Measurements from ENCODE around the gene SPTBN5. TPM values are rescaled to one million over a fixed set of nuclear protein-coding genes. Genes with fewer than 3 reads are reported as not detected.

Gene SPTBN5
- total RNA-seq, 6 experiments from 2014 or later, result 0.16 to 0.34 (median 0.24) TPM

- no peak overlapping the region for H3K4me3 Mint-ChIP-seq
- no peaks in the 10 kb centered on the region for H3K9me3 Mint-ChIP-seq
- H3K27ac Mint-ChIP-seq, result no peak overlapping the region
- TF ChIP-seq CTCF (IDR thresholded peaks at IDR 0.05), result no peak
- no peak for DNase-seq
- peaks cover 1% of the 10 kb centered on the region for H3K27me3 Mint-ChIP-seq (ENCODE audit: insufficient read depth)
- H3K36me3 Mint-ChIP-seq (ENCODE audit: low read depth), result no peaks in the 10 kb centered on the region
- H3K4me1 Mint-ChIP-seq (ENCODE audit: low read depth), result no peaks in the 10 kb centered on the region
Observed at GRCh38 chr15:41886741-41887140, 7.1 kb downstream of the SPTBN5 start.

- TF ChIP-seq CTCF (IDR thresholded peaks at IDR 0.05), result no peak
- no peaks in the 10 kb centered on the region for H3K9me3 Mint-ChIP-seq
- H3K27ac Mint-ChIP-seq, result no peak overlapping the region
- no peak for DNase-seq
- H3K4me1 Mint-ChIP-seq (ENCODE audit: low read depth), result no peaks in the 10 kb centered on the region
- H3K36me3 Mint-ChIP-seq (ENCODE audit: low read depth), result no peaks in the 10 kb centered on the region
- no peak overlapping the region for H3K4me3 Mint-ChIP-seq
- H3K27me3 Mint-ChIP-seq (ENCODE audit: insufficient read depth), result peaks cover 4% of the 10 kb centered on the region
Observed at GRCh38 chr15:41885841-41886240, 8.0 kb downstream of the SPTBN5 start.

GRCh38 chr15:41885321-41885720 is 8.5 kb downstream of the SPTBN5 start:
- Mint-ChIP-seq H3K36me3 (ENCODE audit: low read depth) (no peaks in the 10 kb centered on the region), H3K9me3 (no peaks in the 10 kb centered on the region), H3K27ac (no peak overlapping the region), H3K27me3 (ENCODE audit: insufficient read depth) (peaks cover 7% of the 10 kb centered on the region), H3K4me3 (no peak overlapping the region), H3K4me1 (ENCODE audit: low read depth) (no peaks in the 10 kb centered on the region)
- no peak for TF ChIP-seq CTCF (IDR thresholded peaks at IDR 0.05)
- no peak for DNase-seq

- H3K36me3 Mint-ChIP-seq (ENCODE audit: low read depth), result no peaks in the 10 kb centered on the region
- H3K27me3 Mint-ChIP-seq (ENCODE audit: insufficient read depth), result peaks cover 11% of the 10 kb centered on the region
- H3K4me3 Mint-ChIP-seq, result no peak overlapping the region
- no peak for TF ChIP-seq CTCF (IDR thresholded peaks at IDR 0.05)
- no peak for DNase-seq
- H3K27ac Mint-ChIP-seq, result no peak overlapping the region
- H3K4me1 Mint-ChIP-seq (ENCODE audit: low read depth), result no peaks in the 10 kb centered on the region
- H3K9me3 Mint-ChIP-seq, result no peaks in the 10 kb centered on the region
Observed at GRCh38 chr15:41884458-41884857, 9.4 kb downstream of the SPTBN5 start.

GRCh38 chr15:41883484-41883825 is 10.4 kb downstream of the SPTBN5 start:
- no peak for DNase-seq
- H3K27ac Mint-ChIP-seq, result no peak overlapping the region
- no peak for TF ChIP-seq CTCF (IDR thresholded peaks at IDR 0.05)
- no peak overlapping the region for H3K4me3 Mint-ChIP-seq
- no peaks in the 10 kb centered on the region for H3K36me3 Mint-ChIP-seq (ENCODE audit: low read depth)
- H3K4me1 Mint-ChIP-seq (ENCODE audit: low read depth), result no peaks in the 10 kb centered on the region
- H3K27me3 Mint-ChIP-seq (ENCODE audit: insufficient read depth), result peaks cover 13% of the 10 kb centered on the region
- no peaks in the 10 kb centered on the region for H3K9me3 Mint-ChIP-seq
